H9 (cell line): ENCODE data around the gene IFI27. TPM values are rescaled to one million over a fixed set of nuclear protein-coding genes. Genes with fewer than 3 reads are reported as not detected.

Experiments
- DNase-seq: peaks from one replicate; pipeline ENCODE4 v3.0.0-alpha.2; 2017
- H2AFZ ChIP-seq: one replicate; pipeline ENCODE4 v1.6.1; 2013; ENCODE audit warnings: mild to moderate bottlenecking, low read length, control low read depth, moderate library complexity
- H2AK5ac ChIP-seq: 2 replicates; pipeline ENCODE4 v1.6.1; 2013; ENCODE audit warnings: low read length, control low read depth, mixed read lengths; ENCODE audit not compliant: insufficient read length
- H2BK120ac ChIP-seq: one replicate; pipeline ENCODE4 v1.6.1; 2013; ENCODE audit warnings: low read depth, mild to moderate bottlenecking, low read length, control low read depth, inconsistent platforms; ENCODE audit not compliant: poor library complexity, severe bottlenecking
- H2BK12ac ChIP-seq: 2 replicates; pipeline ENCODE4 v1.6.1; 2013; ENCODE audit warnings: low read length, control low read depth, mixed read lengths, low read depth; ENCODE audit not compliant: insufficient read length
- H2BK15ac ChIP-seq: 2 replicates; pipeline ENCODE4 v1.6.1; 2013; ENCODE audit warnings: low read depth, low read length, control low read depth
- H2BK20ac ChIP-seq: one replicate; pipeline ENCODE4 v1.6.1; 2013; ENCODE audit warnings: low read depth, mild to moderate bottlenecking, low read length, control low read depth, inconsistent platforms; ENCODE audit not compliant: poor library complexity, severe bottlenecking
- H2BK5ac ChIP-seq: 2 replicates; pipeline ENCODE4 v1.6.1; 2013; ENCODE audit warnings: low read length, control low read depth, mixed read lengths; ENCODE audit not compliant: insufficient read length
- H3K14ac ChIP-seq: 2 replicates; pipeline ENCODE4 v1.6.1; 2013; ENCODE audit warnings: low read length, control low read depth; ENCODE audit not compliant: insufficient read depth
- H3K18ac ChIP-seq: 2 replicates; pipeline ENCODE4 v1.6.1; 2013; ENCODE audit warnings: low read depth, mild to moderate bottlenecking, mixed read lengths, low read length, control low read depth; ENCODE audit not compliant: insufficient read length
- H3K23ac ChIP-seq: 2 replicates; pipeline ENCODE4 v1.6.1; 2013; ENCODE audit warnings: low read length, control low read depth, mixed read lengths, low read depth; ENCODE audit not compliant: insufficient read length
- H3K23me2 ChIP-seq: 2 replicates; pipeline ENCODE4 v1.6.1; 2013; ENCODE audit warnings: low read depth, mild to moderate bottlenecking, mixed read lengths, low read length, control low read depth; ENCODE audit not compliant: insufficient read length, poor library complexity, severe bottlenecking
- H3K27ac ChIP-seq: 2 replicates; pipeline ENCODE4 v1.5.1; 2013; ENCODE audit warnings: low read length, control low read depth, mixed read lengths, low read depth; ENCODE audit not compliant: insufficient read length
- H3K27me3 ChIP-seq: 2 replicates; pipeline ENCODE4 v1.6.1; 2013; ENCODE audit warnings: low read length, control low read depth, inconsistent platforms; ENCODE audit not compliant: insufficient read depth
- H3K4ac ChIP-seq: 2 replicates; pipeline ENCODE4 v1.6.1; 2013; ENCODE audit warnings: low read depth, mild to moderate bottlenecking, control low read depth, inconsistent platforms, low read length, moderate library complexity
- H3K4me1 ChIP-seq: 2 replicates; pipeline ENCODE4 v1.6.1; 2013; ENCODE audit warnings: low read length, control low read depth, inconsistent platforms; ENCODE audit not compliant: insufficient read depth
- H3K4me2 ChIP-seq: 2 replicates; pipeline ENCODE4 v1.6.1; 2013; ENCODE audit warnings: low read length, control low read depth, mixed read lengths; ENCODE audit not compliant: insufficient read length, insufficient read depth
- H3K56ac ChIP-seq: 2 replicates; pipeline ENCODE4 v1.6.1; 2013; ENCODE audit warnings: low read depth, mild to moderate bottlenecking, mixed read lengths, low read length, control low read depth; ENCODE audit not compliant: insufficient read length
- H3K79me1 ChIP-seq: 2 replicates; pipeline ENCODE4 v1.6.1; 2013; ENCODE audit warnings: low read depth, mild to moderate bottlenecking, moderate library complexity, low read length, control low read depth, inconsistent platforms; ENCODE audit not compliant: insufficient read depth, poor library complexity, severe bottlenecking
- H3K79me2 ChIP-seq: 2 replicates; pipeline ENCODE4 v1.6.1; 2013; ENCODE audit warnings: low read length, control low read depth, inconsistent platforms; ENCODE audit not compliant: insufficient read depth
- H3K9ac ChIP-seq: 2 replicates; pipeline ENCODE4 v1.6.1; 2013; ENCODE audit warnings: low read length, control low read depth, mixed read lengths; ENCODE audit not compliant: insufficient read length; ENCODE audit errors: extremely low read depth
- H3K9me3 ChIP-seq: one replicate; pipeline ENCODE4 v1.6.1; 2013; ENCODE audit warnings: low read depth, low read length, inconsistent platforms; ENCODE audit not compliant: control insufficient read depth
- H3T11ph ChIP-seq: one replicate; pipeline ENCODE4 v1.6.1; 2013; ENCODE audit warnings: mild to moderate bottlenecking, low read length, control low read depth, inconsistent platforms
- H4K20me1 ChIP-seq: one replicate; pipeline ENCODE4 v1.6.1; 2013; ENCODE audit not compliant: control insufficient read depth, insufficient read length, insufficient read depth
- H4K5ac ChIP-seq: 2 replicates; pipeline ENCODE4 v1.6.1; 2013; ENCODE audit warnings: low read depth, mild to moderate bottlenecking, mixed read lengths, low read length, control low read depth; ENCODE audit not compliant: insufficient read length
- H4K8ac ChIP-seq: replicated peaks from 2 replicates; pipeline ENCODE4 v1.6.1; 2013; ENCODE audit warnings: low read length, control low read depth, mixed read lengths, low read depth; ENCODE audit not compliant: insufficient read length
- H4K91ac ChIP-seq: 2 replicates; pipeline ENCODE4 v1.6.1; 2013; ENCODE audit warnings: low read depth, mild to moderate bottlenecking, moderate library complexity, mixed read lengths, low read length, control low read depth; ENCODE audit not compliant: insufficient read length
- H3K27ac Mint-ChIP-seq, 3 experiments: 2 replicates in 2 of 3; 3 replicates in 1 of 3; pipeline ENCODE4 v1.8.0; 2020 to 2021; ENCODE audit warnings: mixed read lengths in 3 of 3, mild to moderate bottlenecking in 1 of 3, moderate library complexity in 1 of 3
- H3K27me3 Mint-ChIP-seq: 2 replicates; pipeline ENCODE4 v1.8.0; 2021; ENCODE audit warnings: low read depth, mild to moderate bottlenecking, moderate library complexity, mixed read lengths
- H3K36me3 Mint-ChIP-seq, 3 experiments: 2 replicates in 2 of 3; 3 replicates in 1 of 3; pipeline ENCODE4 v1.8.0; 2020 to 2021; ENCODE audit warnings: low read depth in 3 of 3, mixed read lengths in 3 of 3; ENCODE audit not compliant: insufficient read depth in 1 of 3
- H3K4me1 Mint-ChIP-seq, 2 experiments: 2 replicates each; pipeline ENCODE4 v1.8.0; 2020; ENCODE audit warnings: mixed read lengths in 2 of 2
- H3K4me3 Mint-ChIP-seq, 2 experiments: 2 replicates in 1 of 2; 3 replicates in 1 of 2; pipeline ENCODE4 v1.8.0; 2020 to 2021; ENCODE audit warnings: mild to moderate bottlenecking in 2 of 2, mixed read lengths in 2 of 2, moderate library complexity in 1 of 2
- H3K9me3 Mint-ChIP-seq, 2 experiments: 2 replicates in 1 of 2; 3 replicates in 1 of 2; pipeline ENCODE4 v1.8.0; 2020; ENCODE audit warnings: mild to moderate bottlenecking in 2 of 2, mixed read lengths in 2 of 2, moderate library complexity in 1 of 2
- CTCF ChIP-seq: fragments of 200-600 bp; sonication (generic); conservative IDR thresholded peaks from 3 replicates; pipeline ENCODE4 v1.8.0; 2021; ENCODE audit warnings: antibody characterized with exemption, mild to moderate bottlenecking
- WGBS: extraction: QIAGEN DNeasy Blood & Tissue Kit; methylation state at CpG from one replicate; pipeline ENCODE4 v1.1.7; 2013; ENCODE audit warnings: missing lambda C conversion rate, low lambda C conversion rate, mixed read lengths; ENCODE audit not compliant: insufficient read length; ENCODE audit errors: extremely low coverage; 5-methylcytosine and 5-hydroxymethylcytosine counted together
- total RNA-seq: library from RNA; stranded (reverse); gene quantifications from 2 replicates; pipeline ENCODE4 v1.2.1, GENCODE V29; 2021

IFI27 gene
- total RNA-seq, 1 experiment from 2014 or later: 1.7 TPM

- Mint-ChIP-seq H3K4me3 (no peak overlapping the region), H3K9me3 (peaks cover 0 to 3% of the 10 kb centered on the region in 2 experiments; a peak in 1 of 5 replicates), H3K27ac (no peak overlapping the region), H3K4me1 (peaks cover 25 to 31% of the 10 kb centered on the region in 2 experiments), H3K27me3 (peaks cover 1% of the 10 kb centered on the region; the same call in 1 of the 2 replicates), H3K36me3 (no peaks in the 10 kb centered on the region)
- Histone ChIP-seq H3K23me2 (peaks cover 2% of the 10 kb centered on the region), H4K91ac (no peak overlapping the region), H3K18ac (no peak overlapping the region), H4K20me1 (no peaks in the 10 kb centered on the region), H3K27ac (no peak overlapping the region), H3K14ac (no peak overlapping the region), H3K56ac (no peak overlapping the region), H4K5ac (no peak overlapping the region), H3K4me2 (no peak overlapping the region), H3K9me3 (no peaks in the 10 kb centered on the region), H2AFZ (no peak overlapping the region), H3K23ac (no peak overlapping the region), H3K27me3 (no peaks in the 10 kb centered on the region), H2BK20ac (no peak overlapping the region), H3K79me1 (no peaks in the 10 kb centered on the region), H3K4ac (no peak overlapping the region), H3K9ac (no peak overlapping the region), H3K4me1 (peaks cover 4% of the 10 kb centered on the region; the same call in 1 of the 2 replicates), H3K79me2 (no peaks in the 10 kb centered on the region), H2BK15ac (no peak overlapping the region), H2BK5ac (no peak overlapping the region), H4K8ac (no peak overlapping the region), H2AK5ac (no peak overlapping the region), H3T11ph (no peak overlapping the region), H2BK12ac (no peak overlapping the region), H2BK120ac (no peak overlapping the region)
- peak; percentile 58 for DNase-seq
- peak; percentile 70 for TF ChIP-seq CTCF
- no CpG with 5 or more reads among the region's 3 CpGs for WGBS
These were observed 32.7 kb downstream of the IFI27 start for GRCh38 chr14:94143239-94143638.
